Pancreas (tissue), 10 donors: ENCODE measurements around the gene SUPT20H. TPM values are rescaled to one million over a fixed set of nuclear protein-coding genes. Genes with fewer than 3 reads are reported as not detected.

Source experiments
- ATAC-seq, 4 donors: fragments of 200-7000 bp; cut with Tn5 transposase; one replicate each; pipeline versions ENCODE4 v1.8.0 to v1.9.1; 2020; ENCODE audit warnings: mild to moderate bottlenecking in 4 of 4, moderate library complexity in 4 of 4
- DNase-seq, 6 donors: peaks; one replicate each; pipeline ENCODE4 v3.0.0-alpha.2; 2020
- FAIRE-seq: peaks from 2 replicates; lab custom pipeline; 2012; peaks lifted over from hg19 to GRCh38; lab: Jason Lieb, UNC
- H3K27ac ChIP-seq, 4 donors: fragments of 200-600 bp; sonication (generic); 1 replicate in 3 of 4; 2 replicates in 1 of 4; pipeline versions ENCODE4 v1.5.0 to v1.8.0; 2020
- H3K27me3 ChIP-seq, 4 donors: fragments of 200-600 bp; one replicate each; pipeline ENCODE4 v1.8.0; 2021
- H3K36me3 ChIP-seq, 3 donors: fragments of 200-600 bp; sonication (generic) in 1 of 3; one replicate each; pipeline versions ENCODE4 v1.5.0 to v1.8.0; 2020 to 2021
- H3K4me1 ChIP-seq, 3 donors: fragments of 200-600 bp; one replicate each; pipeline ENCODE4 v1.8.0; 2021
- H3K4me3 ChIP-seq, 4 donors: fragments of 200-600 bp; sonication (generic) in 2 of 4; one replicate each; pipeline versions ENCODE4 v1.5.0 to v1.8.0; 2020 to 2021
- H3K9me3 ChIP-seq, 4 donors: fragments of 200-600 bp; one replicate each; pipeline ENCODE4 v1.8.0; 2021
- CTCF ChIP-seq, 4 donors: fragments of 200-600 bp; sonication (generic) in 3 of 4; IDR thresholded peaks; one replicate each; pipeline versions ENCODE4 v1.5.0 to v1.8.0; 2021; ENCODE audit warnings: antibody characterized with exemption in 4 of 4
- WGBS, 2 donors: extraction: QIAGEN DNeasy Blood & Tissue Kit; methylation state at CpG; one replicate each; pipeline ENCODE4 v1.1.7; 2013; 5-methylcytosine and 5-hydroxymethylcytosine counted together
- intact Hi-C, 3 donors: fragments of 100-400 bp; cut with DNase I; formaldehyde crosslinking; loops; one replicate each; pipeline versions ENCODE4 v1.11.1 to v1.14.2; 2022
- polyA plus RNA-seq, 2 donors: library from polyadenylated mRNA; stranded (reverse); fragments of 200-250 nt; gene quantifications; one replicate each; pipeline ENCODE4 v1.2.3, GENCODE V29; 2013
- total RNA-seq, 6 donors: library from RNA; stranded (reverse); fragmentation: NEBNext Ultra II Directional in 4 of 6; extraction: Animal tissue kit (Norgen Biotek cat#: 25700) in 4 of 6; gene quantifications; one replicate each; pipeline versions ENCODE4 v1.2.1 to v1.2.4, GENCODE V29; 2021 to 2023
- donor health status: healthy with polysubstance abuse.
- donor health status: DM: no; HTN: no; CAD: no; lungs with moderate emphysema.
- donor health status: DM: no; HTN: no; CAD: no.
- donor health status: control.
- donor health status: control.
- donor health status: Bipolar disorder and iron deficiency.
- donor health status: DM: yes; HTN: yes; CAD: no.
- donor health status: DM: no; HTN: no; CAD: no.
- donor health status: DM: no; HTN: no; CAD: no.
- donor health status: DM: yes; HTN: yes; CAD: no.

Gene SUPT20H
- total and polyA plus RNA-seq, 8 donors, result 15.3 to 33.4 (median 20.4) TPM

GRCh38 chr13:37009692-37010091, 49.8 kb downstream of the SUPT20H start:
- peaks cover 0 to 55% (median 29%) of the 10 kb centered on the region in 3 donors for H3K36me3 ChIP-seq
- no peak for TF ChIP-seq CTCF (IDR thresholded peaks at IDR 0.05)
- H3K4me3 ChIP-seq, result no peak overlapping the region
- no peaks in the 10 kb centered on the region for H3K4me1 ChIP-seq
- 79 to 85% methylated on average over 5 of the region's 5 CpGs for WGBS, 2 donors
- no peaks in the 10 kb centered on the region for H3K9me3 ChIP-seq
- no peak for DNase-seq
- no peak for FAIRE-seq
- intact Hi-C loops, result no loop called here
- no peak for ATAC-seq
- H3K27me3 ChIP-seq, result no peaks in the 10 kb centered on the region
- H3K27ac ChIP-seq, result no peak overlapping the region

GRCh38 chr13:37001921-37002250, 57.6 kb downstream of the SUPT20H start:
- Histone ChIP-seq H3K4me3 (peak overlapping the region in 2 of 4 donors; percentile 84 to 91), H3K9me3 (no peaks in the 10 kb centered on the region), H3K27ac (no peak overlapping the region), H3K36me3 (peaks cover 0 to 23% (median 9%) of the 10 kb centered on the region in 3 donors), H3K27me3 (no peaks in the 10 kb centered on the region), H3K4me1 (peaks cover 5 to 25% (median 19%) of the 10 kb centered on the region in 3 donors)
- no peak for FAIRE-seq
- DNase-seq, result no peak
- no peak for TF ChIP-seq CTCF (IDR thresholded peaks at IDR 0.05)
- WGBS, 2 donors, result 10 to 11% methylated on average over 3 of the region's 3 CpGs
- intact Hi-C loops, result no loop called here
- no peak for ATAC-seq

GRCh38 chr13:36999054-36999714, 60.3 kb downstream of the SUPT20H start, which contains the start of gene ALG5:
Gene ALG5, minus strand, starts transcription at chr13:36999340. Its CDS starts 40 bp downstream, at chr13:36999300.
- Histone ChIP-seq H3K9me3 (no peaks in the 10 kb centered on the region), H3K4me3 (peak within 1 kb of the TSS; percentile 68 to 92 (median 88)), H3K4me1 (peaks cover 5 to 31% (median 19%) of the 10 kb centered on the region in 3 donors), H3K27ac (peak within 1 kb of the TSS; percentile 95 to 98 (median 96)), H3K36me3 (peaks cover 0 to 18% (median 7%) of the 10 kb centered on the region in 3 donors), H3K27me3 (no peaks in the 10 kb centered on the region)
- DNase-seq (peak; percentile 86 to 97 (median 94)), FAIRE-seq (no peak), ATAC-seq (peak; percentile 86 to 93 (median 88))
- 0 to 1% methylated on average over 51 to 52 of the region's 52 CpGs for WGBS, 2 donors
- peak; percentile 95 to 98 (median 96) for TF ChIP-seq CTCF (IDR thresholded peaks at IDR 0.05)
- intact Hi-C loops, result no loop called here

- ATAC-seq (peak in 1 of 4 donors; percentile 5), DNase-seq (peak; percentile 13 to 69 (median 40)), FAIRE-seq (no peak)
- Histone ChIP-seq H3K27ac (peak overlapping the region; percentile 95 to 98 (median 96)), H3K36me3 (peaks cover 0 to 21% (median 7%) of the 10 kb centered on the region in 3 donors), H3K4me3 (peak overlapping the region; percentile 68 to 92 (median 88)), H3K4me1 (peaks cover 5 to 31% (median 19%) of the 10 kb centered on the region in 3 donors), H3K9me3 (no peaks in the 10 kb centered on the region), H3K27me3 (no peaks in the 10 kb centered on the region)
- TF ChIP-seq CTCF (IDR thresholded peaks at IDR 0.05), result no peak
- intact Hi-C loops, result no loop called here
- WGBS, 2 donors, result 0 to 1% methylated on average over 21 of the region's 21 CpGs
Observed at GRCh38 chr13:36998624-36999041, 60.9 kb downstream of the SUPT20H start.
